Activated B cell treated with CpG ODN at 0.5 μM for 24 hours (primary cell): ENCODE measurements around the gene ZMYM1. TPM values are rescaled to one million over a fixed set of nuclear protein-coding genes. Genes with fewer than 3 reads are reported as not detected.

Experiments used
- ATAC-seq: fragments of 200-7000 bp; cut with Tn5 transposase; one replicate; pipeline ENCODE4 v1.10.0; 2021; ENCODE audit warnings: low read depth, mild to moderate bottlenecking, moderate library complexity
- CTCF ChIA-PET: fragments of 350-600 bp; sonication (Branson Sonifier 250); formaldehyde crosslinking; loops from one replicate; lab custom pipeline; 2021; ENCODE audit warnings: antibody characterized with exemption; lab: Charles Lee
- POLR2A ChIA-PET: fragments of 350-600 bp; sonication (Branson Sonifier 250); formaldehyde crosslinking; loops from one replicate; lab custom pipeline; 2021; ENCODE audit warnings: antibody characterized with exemption; lab: Charles Lee
- DNase-seq: peaks from one replicate; pipeline ENCODE4 v3.0.0; 2022
- H3K27ac Mint-ChIP-seq: one replicate; pipeline ENCODE4 v1.8.0; 2020; ENCODE audit warnings: mixed read lengths
- H3K27me3 Mint-ChIP-seq: one replicate; pipeline ENCODE4 v1.8.0; 2021; ENCODE audit warnings: mixed read lengths
- H3K36me3 Mint-ChIP-seq: one replicate; pipeline ENCODE4 v1.8.0; 2021; ENCODE audit warnings: low read depth, mixed read lengths
- H3K4me1 Mint-ChIP-seq: one replicate; pipeline ENCODE4 v1.8.0; 2021; ENCODE audit warnings: mixed read lengths
- H3K4me3 Mint-ChIP-seq: one replicate; pipeline ENCODE4 v1.8.0; 2020; ENCODE audit warnings: mild to moderate bottlenecking, mixed read lengths
- H3K9me3 Mint-ChIP-seq: one replicate; pipeline ENCODE4 v1.8.0; 2020; ENCODE audit warnings: mixed read lengths
- intact Hi-C: fragments of 100-400 bp; cut with micrococcal nuclease; formaldehyde crosslinking; loops from one replicate; pipeline ENCODE4 v1.15.1; 2024
- total RNA-seq: library from RNA; stranded (reverse); gene quantifications from 2 replicates; pipeline ENCODE4 v1.2.3, GENCODE V29; 2022
- TF ChIP-seq, protein P1 (sequence below): fragments of 200-600 bp; IDR thresholded peaks from one replicate; pipeline ENCODE4 v1.8.0; 2022; ENCODE audit warnings: antibody characterized with exemption, mild to moderate bottlenecking

ZMYM1 gene
- total RNA-seq, 1 donor from 2014 or later, result 7.4 TPM

DNA sequence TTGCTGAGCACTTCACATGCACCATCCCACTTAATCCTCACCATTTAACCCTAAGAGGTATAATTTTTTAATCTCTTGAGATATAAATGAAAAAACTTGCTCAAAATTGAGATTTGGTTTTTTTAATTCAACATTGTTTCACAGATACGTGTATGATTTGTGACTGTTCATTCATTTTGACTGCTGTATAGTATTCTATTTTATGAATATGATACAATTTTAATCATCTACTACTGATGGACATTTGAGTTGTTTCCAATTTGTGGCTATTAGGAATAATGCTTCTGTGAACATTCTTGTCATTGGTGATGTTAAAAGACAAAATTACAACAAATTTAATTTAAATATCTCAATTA, 46.8 kb upstream of the ZMYM1 start:
- intact Hi-C loops, result no loop called here
- Mint-ChIP-seq H3K27me3 (peaks cover 2% of the 10 kb centered on the region), H3K4me3 (no peak overlapping the region), H3K4me1 (peaks cover 30% of the 10 kb centered on the region), H3K36me3 (peaks cover 27% of the 10 kb centered on the region), H3K27ac (no peak overlapping the region), H3K9me3 (no peaks in the 10 kb centered on the region)
- ATAC-seq (no peak), DNase-seq (no peak)
- TF ChIP-seq, protein P1, sequence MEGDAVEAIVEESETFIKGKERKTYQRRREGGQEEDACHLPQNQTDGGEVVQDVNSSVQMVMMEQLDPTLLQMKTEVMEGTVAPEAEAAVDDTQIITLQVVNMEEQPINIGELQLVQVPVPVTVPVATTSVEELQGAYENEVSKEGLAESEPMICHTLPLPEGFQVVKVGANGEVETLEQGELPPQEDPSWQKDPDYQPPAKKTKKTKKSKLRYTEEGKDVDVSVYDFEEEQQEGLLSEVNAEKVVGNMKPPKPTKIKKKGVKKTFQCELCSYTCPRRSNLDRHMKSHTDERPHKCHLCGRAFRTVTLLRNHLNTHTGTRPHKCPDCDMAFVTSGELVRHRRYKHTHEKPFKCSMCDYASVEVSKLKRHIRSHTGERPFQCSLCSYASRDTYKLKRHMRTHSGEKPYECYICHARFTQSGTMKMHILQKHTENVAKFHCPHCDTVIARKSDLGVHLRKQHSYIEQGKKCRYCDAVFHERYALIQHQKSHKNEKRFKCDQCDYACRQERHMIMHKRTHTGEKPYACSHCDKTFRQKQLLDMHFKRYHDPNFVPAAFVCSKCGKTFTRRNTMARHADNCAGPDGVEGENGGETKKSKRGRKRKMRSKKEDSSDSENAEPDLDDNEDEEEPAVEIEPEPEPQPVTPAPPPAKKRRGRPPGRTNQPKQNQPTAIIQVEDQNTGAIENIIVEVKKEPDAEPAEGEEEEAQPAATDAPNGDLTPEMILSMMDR, result no peak
- CTCF ChIA-PET, result no interaction called here
- POLR2A ChIA-PET, result interaction anchor here (0.9 to 3.1 kb wide), 11 partner anchors 9 to 899 kb away, joined by 3 to 67 read pairs (median 4); partner anchors contain the start of genes AGO3, SFPQ, SMIM12 and TMEM35B

DNA sequence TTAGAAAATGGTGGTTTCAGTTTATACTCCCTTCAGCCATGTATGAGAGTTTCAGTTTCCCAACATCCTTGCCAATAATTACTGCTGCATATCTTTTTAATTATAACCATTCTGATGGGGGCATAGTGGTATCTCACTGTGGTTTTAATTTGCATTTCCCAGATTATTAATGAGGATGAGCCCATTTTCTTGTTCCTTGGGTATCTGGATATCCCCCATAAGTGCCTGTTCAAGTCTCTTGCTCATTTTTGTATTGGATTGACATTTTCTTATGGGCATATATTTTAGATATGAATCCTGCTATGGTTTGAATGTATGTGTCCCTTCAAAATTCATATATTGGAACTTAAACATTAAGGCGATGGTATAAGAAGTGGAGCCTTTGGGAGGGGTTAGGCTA, 45.8 kb upstream of the ZMYM1 start:
- H3K27me3 Mint-ChIP-seq, result peaks cover 2% of the 10 kb centered on the region
- no peak for DNase-seq
- ChIA-PET POLR2A (no interaction called here), CTCF (no interaction called here)
- peak overlapping the region; percentile 19 for H3K4me3 Mint-ChIP-seq
- no peak overlapping the region for H3K27ac Mint-ChIP-seq
- intact Hi-C loops, result no loop called here
- no peaks in the 10 kb centered on the region for H3K9me3 Mint-ChIP-seq
- ATAC-seq, result no peak
- peaks cover 21% of the 10 kb centered on the region for H3K36me3 Mint-ChIP-seq
- peaks cover 24% of the 10 kb centered on the region for H3K4me1 Mint-ChIP-seq
- TF ChIP-seq, protein P1, result no peak

DNA sequence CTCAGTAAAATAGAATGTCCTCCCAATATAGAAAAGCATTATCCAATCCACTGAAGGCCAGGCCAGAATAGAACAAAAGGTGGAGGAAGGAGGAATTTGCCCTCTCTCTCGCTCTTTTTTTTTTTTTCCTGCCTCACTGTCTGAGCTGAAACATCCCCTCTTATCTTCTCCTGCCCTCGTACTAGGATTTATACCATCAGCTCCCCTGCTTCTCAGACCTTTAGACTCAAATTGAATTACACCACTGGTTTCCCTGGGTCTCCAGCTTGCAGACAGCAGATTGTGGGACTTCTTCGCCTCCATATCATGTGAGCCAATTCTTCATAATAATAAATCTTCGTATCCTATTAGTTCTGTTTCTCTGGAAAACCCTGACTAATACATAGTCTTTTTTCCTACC, 42.6 kb upstream of the ZMYM1 start:
- DNase-seq, result no peak
- intact Hi-C loops, result no loop called here
- Mint-ChIP-seq H3K27ac (no peak overlapping the region), H3K36me3 (peaks cover 3% of the 10 kb centered on the region), H3K4me1 (peaks cover 2% of the 10 kb centered on the region), H3K9me3 (no peaks in the 10 kb centered on the region), H3K27me3 (peaks cover 7% of the 10 kb centered on the region), H3K4me3 (no peak overlapping the region)
- TF ChIP-seq, protein P1, result no peak
- POLR2A ChIA-PET, result no interaction called here
- ATAC-seq, result no peak
- CTCF ChIA-PET, result no interaction called here

DNA sequence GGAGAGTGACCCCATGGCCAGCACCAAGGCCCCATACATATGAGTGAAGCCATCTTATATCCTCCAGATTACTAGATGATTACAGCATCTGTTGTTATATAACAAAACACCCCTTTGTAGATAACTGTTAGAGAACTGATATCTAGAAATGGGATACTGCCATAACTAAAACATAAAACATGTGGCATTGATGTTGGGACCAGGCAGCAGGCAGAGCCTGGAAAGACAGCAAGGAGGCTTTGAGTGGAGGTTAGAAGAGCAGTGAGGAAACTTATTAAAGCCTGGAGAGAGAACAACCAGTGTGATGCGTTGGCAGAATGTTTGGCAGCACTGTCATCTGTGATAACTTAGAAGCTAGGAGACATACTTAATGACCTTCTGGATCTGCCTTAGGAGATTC, 42.0 kb upstream of the ZMYM1 start:
- no peak for DNase-seq
- Mint-ChIP-seq H3K4me3 (no peak overlapping the region), H3K27me3 (peaks cover 10% of the 10 kb centered on the region), H3K4me1 (no peaks in the 10 kb centered on the region), H3K27ac (no peak overlapping the region), H3K36me3 (no peaks in the 10 kb centered on the region), H3K9me3 (no peaks in the 10 kb centered on the region)
- no peak for ATAC-seq
- TF ChIP-seq, protein P1, result no peak
- POLR2A ChIA-PET, result no interaction called here
- intact Hi-C loops, result no loop called here
- CTCF ChIA-PET, result no interaction called here

DNA sequence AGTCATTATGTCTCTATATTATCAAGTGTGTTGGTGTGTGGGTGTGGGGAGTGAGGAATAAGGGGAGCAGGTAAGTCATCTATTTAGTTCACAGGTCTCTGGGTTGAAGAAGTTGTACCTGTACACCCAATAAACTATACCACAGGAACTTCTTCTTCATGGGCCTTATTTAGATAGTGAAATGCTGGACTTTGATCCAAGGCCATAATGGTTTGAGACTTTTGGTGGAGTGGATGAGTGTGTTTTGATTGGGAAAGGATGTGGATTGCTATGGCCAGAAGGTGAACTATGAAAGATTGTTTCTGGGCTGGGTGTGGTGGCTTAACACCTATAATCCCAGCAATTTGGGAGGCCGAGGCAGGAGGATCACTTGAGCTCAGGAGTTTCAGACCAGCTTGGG, 40.5 kb upstream of the ZMYM1 start:
- ChIA-PET POLR2A (no interaction called here), CTCF (no interaction called here)
- ATAC-seq (no peak), DNase-seq (no peak)
- H3K4me1 Mint-ChIP-seq, result no peaks in the 10 kb centered on the region
- TF ChIP-seq, protein P1, result no peak
- H3K27ac Mint-ChIP-seq, result no peak overlapping the region
- no peak overlapping the region for H3K4me3 Mint-ChIP-seq
- intact Hi-C loops, result no loop called here
- no peaks in the 10 kb centered on the region for H3K9me3 Mint-ChIP-seq
- peaks cover 10% of the 10 kb centered on the region for H3K27me3 Mint-ChIP-seq
- H3K36me3 Mint-ChIP-seq, result no peaks in the 10 kb centered on the region
